ENCODE measurements around the gene USP7.

Gene USP7

GRCh38 chr16:8899709-8900317 lies 63.9 kb downstream of the USP7 start:
- no peak for DNase-seq (ENCODE audit: low spot score)

GRCh38 chr16:8898660-8899318 lies 64.9 kb downstream of the USP7 start:
- DNase-seq (ENCODE audit: low spot score), result no peak

DNA sequence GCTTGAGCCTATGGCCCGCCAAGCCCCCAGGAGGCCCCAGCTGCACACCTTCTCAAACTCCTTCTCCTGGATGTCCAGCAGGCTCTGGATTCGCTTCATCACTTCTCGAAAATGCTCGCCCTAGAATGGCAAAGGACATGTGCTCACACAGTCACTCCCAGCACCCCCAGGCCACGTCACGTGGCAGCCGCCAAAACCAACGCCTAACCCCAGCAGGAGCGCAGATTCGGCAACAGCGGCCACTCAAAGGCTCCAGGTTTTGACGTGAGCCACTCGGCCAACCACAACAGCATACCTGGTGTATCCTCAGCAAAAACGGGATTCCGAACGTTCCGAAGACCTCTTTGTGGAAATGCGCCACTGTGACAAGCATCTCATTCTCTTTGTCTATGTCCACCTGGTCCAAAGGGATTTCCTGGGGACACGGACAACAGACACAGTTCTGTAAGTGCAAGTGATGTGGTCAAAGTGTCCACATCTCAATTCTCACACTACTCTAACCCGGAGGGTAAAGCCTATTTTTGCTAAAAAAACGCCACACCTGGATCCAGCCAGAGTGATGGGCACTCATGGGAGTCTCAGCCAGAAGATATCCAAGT lies 68.9 kb downstream of the USP7 start:
- DNase-seq (ENCODE audit: low spot score), result no peak

DNA sequence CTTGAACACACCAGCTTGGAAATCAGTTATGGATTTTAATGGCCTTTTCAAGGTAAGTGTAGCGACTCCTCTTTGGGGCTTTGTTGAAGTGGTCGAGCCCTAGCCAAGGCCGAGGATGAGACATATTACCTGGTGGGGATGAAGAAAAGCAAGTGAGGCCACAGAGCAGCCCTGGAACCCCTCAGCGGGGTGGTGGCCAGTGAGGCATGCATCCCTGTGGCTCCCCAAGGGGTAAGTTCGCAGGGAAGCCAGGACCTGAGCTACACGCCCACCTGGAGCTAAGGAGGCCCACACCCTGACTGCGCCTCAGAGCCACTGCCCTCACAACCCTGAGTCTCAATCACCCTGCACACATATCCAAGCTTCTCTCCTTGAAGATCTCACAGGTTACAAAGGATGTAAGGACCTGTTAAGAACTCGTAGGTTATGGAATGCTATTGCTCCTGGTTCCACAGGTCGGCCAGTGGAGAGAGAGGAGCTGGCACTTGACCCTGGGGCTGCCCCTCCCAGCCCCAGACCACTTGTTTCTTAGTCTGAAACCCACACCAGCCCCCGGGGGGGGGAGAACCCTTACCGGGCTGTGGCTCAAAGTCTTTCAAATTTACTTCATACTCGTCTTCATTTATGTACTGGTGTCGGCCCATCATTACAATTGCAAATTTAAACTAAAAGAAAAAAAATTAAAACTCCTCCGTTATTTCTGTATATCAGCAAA lies 69.6 kb downstream of the USP7 start:
- DNase-seq (ENCODE audit: low spot score), result no peak

DNA sequence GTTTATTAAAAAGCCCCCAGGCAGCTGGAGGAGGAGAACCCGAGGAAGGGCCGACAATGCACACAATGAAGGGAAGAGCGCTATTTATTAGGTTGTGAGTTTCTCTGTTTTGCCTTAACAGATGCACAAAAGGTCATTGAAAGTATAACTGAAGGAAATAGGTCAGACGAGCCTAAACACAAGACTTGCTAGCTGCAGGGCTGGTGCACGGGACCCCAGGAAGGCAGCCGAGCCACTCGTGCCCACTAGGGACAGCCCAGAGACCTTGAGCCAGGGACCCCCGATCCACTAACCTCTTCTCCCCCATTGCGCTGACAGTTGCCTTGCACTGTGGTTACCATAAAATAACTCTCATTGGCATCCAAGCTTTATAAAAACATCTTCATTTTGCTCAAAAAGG lies 70.3 kb downstream of the USP7 start:
- no peak for DNase-seq (ENCODE audit: low spot score)

GRCh38 chr16:8892101-8892575 lies 71.6 kb downstream of the USP7 start:
- no peak for DNase-seq (ENCODE audit: low spot score)

DNA sequence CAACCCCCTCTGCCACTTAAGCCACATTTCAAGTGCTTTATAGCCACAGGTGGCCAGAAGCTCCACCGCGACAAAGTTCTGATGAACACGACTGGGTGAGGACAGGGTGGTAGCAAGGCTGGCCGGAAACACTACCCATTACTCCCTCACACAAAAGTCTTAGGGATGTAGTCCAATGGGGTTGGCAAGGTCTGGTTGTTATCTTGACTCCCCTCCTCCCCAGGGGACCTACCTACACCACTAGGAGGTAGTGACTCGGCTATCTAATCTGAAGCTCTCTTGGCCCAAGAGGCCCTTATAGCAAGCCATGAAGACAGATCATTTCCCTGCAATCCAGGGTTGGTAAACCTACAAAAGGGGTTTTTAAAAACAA lies 73.2 kb downstream of the USP7 start:
- DNase-seq (ENCODE audit: low spot score), result no peak

GRCh38 chr16:8889893-8890548 lies 73.7 kb downstream of the USP7 start:
- DNase-seq (ENCODE audit: low spot score), result no peak

DNA sequence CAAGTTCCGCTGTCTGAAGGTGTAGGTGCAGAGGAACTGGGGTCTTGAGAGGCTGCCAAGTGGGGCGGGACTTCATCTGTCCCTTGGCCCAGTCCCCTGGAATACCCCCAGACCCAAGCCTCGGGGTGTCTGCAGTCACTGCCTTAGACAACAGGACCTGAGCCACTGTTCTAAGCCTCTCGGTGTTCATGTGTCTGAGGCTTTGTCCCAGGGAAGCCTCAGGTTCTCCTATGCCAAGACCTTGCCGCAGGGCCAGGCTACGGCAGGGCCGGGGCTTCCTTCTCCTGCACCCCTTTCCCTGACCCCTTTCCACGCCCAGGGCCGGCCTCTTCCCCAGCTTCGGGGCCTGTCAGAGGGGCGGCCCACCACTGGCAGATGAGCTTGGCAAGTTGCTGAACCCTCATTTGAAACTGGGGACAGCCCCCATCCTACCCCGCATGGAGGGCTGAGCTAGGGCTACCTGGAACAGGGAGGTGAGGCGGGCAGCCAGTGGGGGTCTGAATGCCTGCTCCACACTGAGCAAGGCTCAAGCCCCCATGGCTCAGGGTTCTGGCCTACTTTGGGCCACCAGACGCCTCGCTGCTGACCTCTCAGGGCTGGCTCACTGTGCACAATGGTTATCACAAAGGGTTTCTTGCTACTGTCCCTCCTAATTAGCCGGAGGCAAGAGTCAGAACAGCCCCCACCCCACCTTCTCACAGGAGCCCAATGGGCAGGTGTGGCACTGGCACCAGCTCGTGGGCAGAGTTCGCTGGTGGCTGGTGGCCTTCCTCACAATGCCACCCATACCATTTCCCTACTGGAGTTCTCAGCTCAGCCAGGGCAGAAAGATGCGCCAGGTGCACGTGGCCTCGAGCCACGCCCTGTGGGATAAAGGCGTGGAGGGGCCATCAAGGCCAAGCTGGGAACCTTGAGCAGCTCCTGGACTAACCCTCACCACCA lies 74.5 kb downstream of the USP7 start:
- no peak for DNase-seq (ENCODE audit: low spot score)

DNA sequence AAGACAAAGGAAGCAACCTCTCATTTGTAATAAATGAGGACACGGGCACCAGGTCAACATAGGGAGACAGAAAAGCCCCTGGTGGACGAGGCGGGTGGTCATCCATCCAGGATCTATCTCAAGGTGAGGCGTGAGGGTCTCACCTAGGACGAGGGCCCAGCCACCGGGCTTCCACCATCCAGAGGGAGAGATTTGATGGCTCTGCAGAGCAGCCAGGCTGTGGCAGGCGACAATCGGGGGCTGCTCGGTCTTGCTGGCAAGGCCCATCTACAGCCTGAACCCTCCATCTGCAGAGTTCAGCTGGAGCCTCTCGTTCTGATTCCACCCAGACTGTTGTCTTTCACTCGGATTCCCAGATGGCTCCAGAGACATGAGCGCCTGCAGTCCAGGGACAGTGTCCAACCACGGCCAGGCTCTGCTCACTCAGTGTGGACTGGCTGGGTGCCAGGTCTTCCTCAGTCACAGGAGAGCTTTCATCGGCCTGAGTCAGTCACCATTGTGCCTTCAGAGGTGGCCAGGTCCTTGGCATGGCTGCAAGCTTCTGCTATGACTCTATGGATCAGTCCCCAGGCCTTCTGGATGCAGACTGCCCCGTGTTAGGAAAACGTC lies 75.7 kb downstream of the USP7 start:
- no peak for DNase-seq (ENCODE audit: low spot score)

- no peak for DNase-seq (ENCODE audit: low spot score)
These were observed 76.3 kb downstream of the USP7 start for GRCh38 chr16:8887431-8887765.

DNA sequence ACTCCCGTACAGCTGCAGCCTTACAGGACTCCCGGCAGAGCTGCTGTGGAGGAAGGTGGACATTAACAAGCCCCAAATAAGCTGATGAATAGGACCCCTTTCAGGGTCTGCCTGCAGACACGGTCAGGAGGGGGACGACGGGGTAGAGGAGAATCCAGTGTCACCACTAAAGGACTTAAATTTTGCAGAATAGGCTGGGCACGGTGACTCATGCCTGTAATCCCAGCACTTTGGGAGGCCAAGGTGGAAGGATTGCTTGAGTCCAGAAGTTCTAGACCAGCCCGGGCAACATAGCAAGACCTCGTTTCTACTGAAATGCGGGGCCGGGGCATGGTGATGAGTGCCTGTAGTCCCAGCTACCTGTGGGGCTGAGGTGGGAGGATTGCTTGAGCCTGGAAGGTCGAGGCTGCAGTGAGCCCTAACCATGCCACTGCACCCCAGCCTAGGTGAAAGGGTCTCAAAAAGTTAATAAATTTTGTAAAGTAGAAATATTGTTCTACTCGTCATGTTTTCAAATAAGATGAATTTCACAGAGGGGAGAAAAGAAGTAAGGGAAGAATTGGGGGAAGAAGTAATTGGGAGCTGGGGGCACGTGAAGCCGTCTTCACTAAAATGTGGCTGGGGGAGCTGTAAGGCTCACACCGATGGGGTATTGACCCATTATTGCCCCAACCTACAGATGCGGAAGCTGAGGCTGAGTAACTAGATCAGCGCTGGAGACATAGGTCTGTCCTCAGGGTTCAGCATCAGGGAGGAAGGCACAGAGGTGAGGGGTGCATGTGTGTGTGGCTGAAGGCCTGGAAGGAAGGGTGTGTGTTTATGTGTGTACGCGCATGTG lies 76.9 kb downstream of the USP7 start:
- DNase-seq (ENCODE audit: low spot score), result no peak

DNA sequence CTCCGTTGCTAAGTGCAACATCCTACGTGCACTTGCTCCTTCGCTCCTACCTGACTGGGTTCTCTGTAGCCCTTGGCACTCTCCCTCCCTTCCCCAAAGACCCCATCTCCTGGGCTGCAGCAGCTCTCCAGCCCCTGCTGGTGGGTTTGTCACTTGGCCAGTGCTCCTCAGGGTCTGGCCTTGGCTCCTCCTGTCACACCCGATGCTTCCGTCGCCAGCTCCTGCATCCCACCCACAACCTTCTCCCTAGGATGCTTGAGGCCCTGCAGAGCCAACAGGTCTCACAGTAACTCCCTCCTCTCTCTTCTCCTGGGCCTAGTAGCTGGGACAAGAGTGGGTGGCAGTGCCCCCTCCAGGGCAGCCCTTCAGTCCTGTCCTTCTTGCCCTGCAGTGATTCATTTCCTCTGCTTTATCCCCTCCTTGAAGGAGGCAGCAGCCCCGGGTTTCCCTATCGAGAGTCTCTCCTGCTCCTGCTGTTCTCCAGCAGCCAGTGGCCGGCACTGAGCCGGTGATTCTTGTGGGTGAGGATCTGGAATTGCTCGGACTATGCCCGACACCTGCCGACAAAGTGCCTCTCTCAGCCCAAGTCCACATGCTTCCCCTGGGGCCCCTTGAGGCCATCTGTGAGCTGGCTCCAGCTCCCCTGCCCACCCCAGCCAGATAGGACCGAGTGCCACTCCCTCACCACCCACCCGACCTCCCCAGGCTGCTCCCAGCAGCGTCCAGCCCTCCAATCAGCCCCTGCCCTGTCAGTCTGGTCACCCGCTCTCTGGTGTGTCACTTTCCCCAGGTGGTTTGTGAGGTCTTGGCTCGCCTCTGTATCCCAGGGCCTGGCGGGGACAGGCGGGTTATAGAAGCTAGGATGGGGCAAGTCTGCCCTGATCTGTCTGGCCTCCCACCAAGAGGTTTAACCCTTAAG lies 77.8 kb downstream of the USP7 start:
- DNase-seq (ENCODE audit: low spot score), result no peak

DNA sequence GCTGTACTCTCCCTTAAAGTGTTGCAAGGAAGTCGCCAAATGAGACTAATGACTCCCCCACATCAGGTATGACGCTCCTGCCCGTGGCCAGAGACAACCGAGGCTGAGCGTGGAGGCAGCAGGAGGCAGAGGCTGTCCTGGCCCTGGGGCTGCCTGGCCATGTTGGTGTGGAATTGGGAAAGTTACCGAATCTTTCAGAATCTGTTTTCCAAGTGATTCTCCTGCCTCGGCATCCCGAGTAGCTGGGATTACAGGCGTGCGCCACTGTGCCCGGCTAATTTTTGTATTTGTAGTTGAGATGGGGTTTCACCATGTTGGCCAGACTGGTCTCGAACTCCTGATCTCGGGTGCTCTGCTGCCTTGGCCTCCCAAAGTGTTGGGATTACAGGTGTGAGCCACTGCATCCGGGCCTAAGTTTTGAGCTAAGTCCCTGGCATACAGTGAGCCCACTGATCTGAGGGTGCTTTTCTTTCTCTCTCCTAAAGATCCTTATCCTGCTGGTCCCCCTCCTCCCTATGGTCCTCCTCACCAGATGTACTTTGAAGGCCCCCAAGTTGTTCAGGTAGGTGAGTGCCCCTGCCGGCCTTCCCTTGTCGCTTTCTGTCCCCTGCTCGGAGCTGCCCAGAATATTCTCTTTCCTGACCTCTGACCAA lies 80.9 kb downstream of the USP7 start:
- DNase-seq (ENCODE audit: low spot score), result no peak

DNA sequence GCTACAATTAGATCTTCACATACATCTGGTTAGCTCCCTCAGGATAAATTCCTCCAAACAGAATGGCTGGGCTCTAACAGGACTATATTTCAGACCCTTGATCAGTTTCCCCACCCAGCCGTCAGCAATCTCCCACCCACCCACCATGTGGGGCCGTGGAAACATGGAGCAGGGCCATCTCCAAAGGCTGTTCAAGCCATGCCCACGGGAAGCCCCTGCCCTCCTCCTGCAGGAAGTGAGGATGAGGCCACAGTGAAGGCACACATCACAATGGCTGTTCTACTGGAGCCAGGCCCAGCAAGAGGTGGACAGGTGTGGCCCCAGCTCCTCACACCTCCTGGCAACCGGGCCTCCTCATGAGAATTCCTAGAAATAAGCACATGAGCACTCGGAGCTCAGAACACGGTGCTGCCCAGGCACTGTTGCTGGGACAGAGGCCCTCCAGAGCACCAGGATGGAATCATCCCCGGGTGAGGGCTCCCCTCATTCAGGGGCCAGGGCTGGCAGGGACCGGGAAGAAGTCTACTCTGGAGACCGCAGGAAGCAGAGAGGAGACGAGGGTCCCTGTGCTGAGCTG lies 81.6 kb downstream of the USP7 start, which contains the start of gene LITAFD:
Gene LITAFD (plus strand): TSS at position 311 of the 577 bp plus-strand sequence. CDS start 2,005 bp downstream, outside the sequence.
- no peak for DNase-seq (ENCODE audit: low spot score)

DNA sequence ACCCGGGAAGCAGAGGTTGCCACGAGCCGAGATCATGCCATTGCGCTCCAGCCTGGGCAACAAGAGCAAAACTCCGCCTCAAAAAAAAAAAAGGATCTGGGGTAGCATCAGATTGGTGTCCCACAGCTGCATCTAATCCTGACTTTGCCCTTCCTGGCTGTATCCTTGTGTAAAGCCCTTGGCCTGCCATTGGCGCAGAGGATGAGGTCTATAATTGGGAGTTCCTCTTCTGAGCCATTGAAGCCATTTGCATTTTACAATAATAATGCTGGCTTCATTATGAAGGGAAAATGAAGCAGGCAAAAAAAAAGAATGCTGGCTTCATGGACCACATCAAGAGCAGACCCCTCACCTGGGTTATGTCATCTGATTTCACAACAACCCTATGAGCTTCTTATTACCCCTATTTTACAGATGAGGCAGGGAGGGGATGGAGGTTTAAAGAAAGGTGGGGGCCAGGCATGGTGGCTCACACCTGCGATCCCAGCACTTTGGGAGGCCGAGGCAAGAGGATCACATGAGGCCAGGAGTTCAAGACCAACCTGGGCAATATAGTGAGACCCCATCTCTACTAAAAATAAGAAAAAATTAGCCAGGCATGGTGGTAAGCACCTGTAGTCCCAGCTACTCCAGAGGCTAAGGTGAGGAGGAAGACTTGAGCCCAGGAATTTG lies 82.7 kb downstream of the USP7 start:
- no peak for DNase-seq (ENCODE audit: low spot score)

DNA sequence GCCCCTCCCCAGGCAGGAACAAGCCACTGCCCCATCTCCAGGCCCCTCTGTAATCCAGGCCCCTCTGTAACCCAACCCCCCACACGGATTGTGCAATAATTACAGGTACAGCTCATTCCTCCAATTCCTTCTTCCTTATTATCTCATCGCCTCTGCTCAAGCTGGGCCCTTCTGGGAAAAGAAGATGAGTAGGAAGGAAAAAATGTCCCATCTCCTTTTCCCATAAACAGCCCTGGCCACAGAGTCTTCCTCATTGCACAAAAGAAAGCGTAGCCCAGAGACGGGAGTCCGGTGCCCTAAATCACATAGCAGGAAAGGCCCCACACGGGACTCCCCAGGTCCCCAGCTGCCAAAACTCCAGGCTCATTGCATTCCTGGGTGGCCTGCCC lies 85.2 kb downstream of the USP7 start:
- no peak for DNase-seq (ENCODE audit: low spot score)

All from HuH-7.5 (cell line).